K562 (cell line): ENCODE data around the gene KIAA1958.

Source experiments
- FOXJ3 ChIP-seq: sonication (generic); formaldehyde crosslinking; IDR thresholded peaks from 2 replicates; pipeline ENCODE4 v1.4.0; 2020; ENCODE audit warnings: mild to moderate bottlenecking, missing genetic modification reagents
- POLR2A ChIP-seq: fragments of 450-650 bp; conservative IDR thresholded peaks from 2 replicates; pipeline ENCODE4 v1.6.1; 2016
- TARDBP ChIP-seq: fragments of 450-650 bp; IDR thresholded peaks from 2 replicates; pipeline ENCODE4 v1.6.1; 2016

- TF ChIP-seq FOXJ3 (CRISPR knock-in tag) (no peak), POLR2A (no peak), TARDBP (no peak)
These were observed 61.4 kb downstream of the KIAA1958 start for GRCh38 chr9:112548051-112548440.
